ENCODE results near the gene MME. TPM values are rescaled to one million over a fixed set of nuclear protein-coding genes. Genes with fewer than 3 reads are reported as not detected.

MME gene
- total RNA-seq, 1 experiment from 2014 or later = 23.9 TPM

GRCh38 chr3:155046935-155047334 is 33.2 kb upstream of the MME start:
- no peaks in the 10 kb centered on the region for H3K27me3 Mint-ChIP-seq (ENCODE audit: low read depth)
- DNase-seq (ENCODE audit: low spot score) (no peak), ATAC-seq (no peak)
- H3K4me3 Mint-ChIP-seq = no peak overlapping the region
- peaks cover 19% of the 10 kb centered on the region for H3K36me3 Mint-ChIP-seq
- no peak overlapping the region for H3K27ac Mint-ChIP-seq
- POLR2A ChIA-PET = no interaction called here
- peaks cover 38% of the 10 kb centered on the region for H3K9me3 Mint-ChIP-seq
- CTCF ChIA-PET = no interaction called here
- TF ChIP-seq E2F5 (CRISPR knock-in tag; IDR thresholded peaks at IDR 0.05) (no peak), MXD4 (CRISPR knock-in tag; IDR thresholded peaks at IDR 0.05; ENCODE audit: borderline replicate concordance) (no peak), ZNF281 (CRISPR knock-in tag; IDR thresholded peaks at IDR 0.05) (no peak), GTF2I (CRISPR knock-in tag; conservative IDR thresholded peaks at IDR 0.05) (no peak), AFF4 (CRISPR knock-in tag; IDR thresholded peaks at IDR 0.05; ENCODE audit: borderline replicate concordance) (no peak), E2F4 (CRISPR knock-in tag; IDR thresholded peaks at IDR 0.05; ENCODE audit: borderline replicate concordance, low read depth) (no peak), SMAD3 (CRISPR knock-in tag; IDR thresholded peaks at IDR 0.05; ENCODE audit: borderline replicate concordance) (no peak), KAT7 (CRISPR knock-in tag; IDR thresholded peaks at IDR 0.05; ENCODE audit: borderline replicate concordance) (no peak), IRF1 (CRISPR knock-in tag; IDR thresholded peaks at IDR 0.05) (no peak), USF1 (CRISPR knock-in tag; IDR thresholded peaks at IDR 0.05) (no peak), PRDM15 (CRISPR knock-in tag; IDR thresholded peaks at IDR 0.05) (no peak), ESRRA (CRISPR knock-in tag; IDR thresholded peaks at IDR 0.05; ENCODE audit: borderline replicate concordance) (no peak)
- H3K4me1 Mint-ChIP-seq = peaks cover 4% of the 10 kb centered on the region; the same call in 1 of the 2 replicates

All from WTC11 (cell line).